Epithelial cell of proximal tubule (primary cell): ENCODE data around the gene FBXW5. TPM values are rescaled to one million over a fixed set of nuclear protein-coding genes. Genes with fewer than 3 reads are reported as not detected.

Source experiments
- DNase-seq: peaks from one replicate; pipeline ENCODE4 v3.0.0-alpha.2; 2011; ENCODE audit warnings: low read depth
- H3K4me3 ChIP-seq: 2 replicates; pipeline ENCODE4 v1.5.1; 2011; ENCODE audit warnings: low read depth, mild to moderate bottlenecking, low read length
- total RNA-seq: library from RNA; depleted of rRNA; stranded (reverse); fragments of >200 nt; gene quantifications from 2 replicates; pipeline ENCODE4 v1.2.3, GENCODE V29; 2015
- TF ChIP-seq, protein P1 (sequence below): conservative IDR thresholded peaks from 2 replicates; pipeline ENCODE4 v1.5.1; 2012; ENCODE audit warnings: low read depth, mild to moderate bottlenecking, low read length

The FBXW5 gene
- total RNA-seq, 1 donor from 2014 or later = 124 TPM

DNA sequence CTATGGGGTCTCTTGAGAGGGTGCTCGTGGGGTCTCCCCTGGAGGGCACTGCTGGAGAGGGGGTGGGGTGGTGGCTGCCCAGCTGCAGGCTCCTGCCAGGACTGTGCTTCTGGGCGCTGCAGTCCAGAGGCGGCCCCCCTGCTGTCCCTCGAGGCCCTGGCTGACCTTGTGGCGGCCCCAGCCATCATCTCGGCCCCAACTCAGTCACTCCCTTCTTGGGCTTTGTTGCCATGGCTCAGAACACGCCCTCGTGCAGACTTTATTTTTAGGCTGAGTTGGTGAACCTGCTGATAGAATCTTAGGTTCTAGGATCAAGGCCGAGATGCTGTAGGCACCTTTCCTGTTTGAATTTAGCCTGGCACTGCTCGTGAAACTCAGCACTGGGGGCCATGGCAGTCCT, 22.8 kb downstream of the FBXW5 start:
- H3K4me3 ChIP-seq = no peak overlapping the region
- no peak for DNase-seq
- TF ChIP-seq, protein P1, sequence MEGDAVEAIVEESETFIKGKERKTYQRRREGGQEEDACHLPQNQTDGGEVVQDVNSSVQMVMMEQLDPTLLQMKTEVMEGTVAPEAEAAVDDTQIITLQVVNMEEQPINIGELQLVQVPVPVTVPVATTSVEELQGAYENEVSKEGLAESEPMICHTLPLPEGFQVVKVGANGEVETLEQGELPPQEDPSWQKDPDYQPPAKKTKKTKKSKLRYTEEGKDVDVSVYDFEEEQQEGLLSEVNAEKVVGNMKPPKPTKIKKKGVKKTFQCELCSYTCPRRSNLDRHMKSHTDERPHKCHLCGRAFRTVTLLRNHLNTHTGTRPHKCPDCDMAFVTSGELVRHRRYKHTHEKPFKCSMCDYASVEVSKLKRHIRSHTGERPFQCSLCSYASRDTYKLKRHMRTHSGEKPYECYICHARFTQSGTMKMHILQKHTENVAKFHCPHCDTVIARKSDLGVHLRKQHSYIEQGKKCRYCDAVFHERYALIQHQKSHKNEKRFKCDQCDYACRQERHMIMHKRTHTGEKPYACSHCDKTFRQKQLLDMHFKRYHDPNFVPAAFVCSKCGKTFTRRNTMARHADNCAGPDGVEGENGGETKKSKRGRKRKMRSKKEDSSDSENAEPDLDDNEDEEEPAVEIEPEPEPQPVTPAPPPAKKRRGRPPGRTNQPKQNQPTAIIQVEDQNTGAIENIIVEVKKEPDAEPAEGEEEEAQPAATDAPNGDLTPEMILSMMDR = no peak

DNA sequence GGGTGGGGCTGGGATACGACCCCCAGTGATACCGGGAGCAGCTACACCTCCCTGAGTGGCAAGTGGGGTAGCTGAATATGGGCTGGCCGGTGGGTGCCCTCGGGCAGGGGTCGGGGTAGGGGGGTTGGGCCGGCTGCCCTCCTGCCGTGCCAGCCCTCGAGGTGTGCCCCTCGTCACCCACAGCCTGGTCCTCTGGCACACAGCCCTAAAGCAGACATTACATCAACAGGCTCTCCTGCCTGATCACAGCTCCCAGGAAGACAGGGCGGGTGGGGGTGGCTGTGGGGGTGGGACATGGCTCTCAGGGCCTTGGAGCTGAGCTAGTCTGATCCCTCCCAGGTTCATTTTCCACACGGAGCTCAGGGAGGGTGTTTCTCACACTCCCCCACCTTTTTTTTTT, 23.2 kb downstream of the FBXW5 start:
- TF ChIP-seq, protein P1 = no peak
- DNase-seq = no peak

DNA sequence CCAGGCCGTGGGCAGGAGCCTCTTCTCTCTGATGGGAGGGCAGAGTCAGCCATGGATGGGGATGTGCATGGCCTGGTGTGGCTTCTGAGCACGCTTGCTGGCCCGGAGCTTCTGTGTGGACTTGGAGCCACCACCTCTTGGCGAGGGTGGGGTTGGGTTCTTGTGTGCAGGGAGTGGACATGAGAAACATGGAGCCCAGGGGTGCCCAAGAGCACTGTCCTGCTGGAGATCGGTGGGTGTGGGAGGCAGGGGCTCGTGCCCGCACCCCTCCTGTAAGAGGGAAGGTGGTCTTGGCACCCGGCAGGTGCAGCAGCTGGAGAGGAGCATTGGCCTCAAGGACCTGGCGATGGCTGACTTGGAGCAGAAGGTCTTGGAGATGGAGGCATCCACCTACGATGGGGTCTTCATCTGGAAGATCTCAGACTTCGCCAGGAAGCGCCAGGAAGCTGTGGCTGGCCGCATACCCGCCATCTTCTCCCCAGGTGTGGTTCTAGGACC, 23.8 kb downstream of the FBXW5 start:
- DNase-seq = no peak

More for the DNA sequence above, 23.2 kb downstream of the FBXW5 start:
- H3K4me3 ChIP-seq = no peak overlapping the region

DNA sequence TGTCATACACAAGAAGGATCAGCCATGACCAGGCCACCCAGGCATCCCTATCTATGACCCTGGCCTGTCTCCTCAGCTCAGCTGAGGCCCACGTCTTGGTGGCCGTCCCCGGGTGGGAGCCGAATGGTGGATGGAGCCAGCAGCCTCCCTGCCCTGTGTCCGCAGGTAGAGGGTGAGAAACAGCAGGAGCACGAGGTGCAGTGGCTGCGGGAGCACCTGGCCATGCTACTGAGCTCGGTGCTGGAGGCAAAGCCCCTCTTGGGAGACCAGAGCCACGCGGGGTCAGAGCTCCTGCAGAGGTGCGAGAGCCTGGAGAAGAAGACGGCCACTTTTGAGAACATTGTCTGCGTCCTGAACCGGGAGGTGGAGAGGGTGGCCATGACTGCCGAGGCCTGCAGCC, 24.5 kb downstream of the FBXW5 start:
- DNase-seq = no peak
- H3K4me3 ChIP-seq = no peak overlapping the region
- TF ChIP-seq, protein P1 = no peak

More for the DNA sequence above, 23.8 kb downstream of the FBXW5 start:
- H3K4me3 ChIP-seq = no peak overlapping the region
- TF ChIP-seq, protein P1 = no peak

DNA sequence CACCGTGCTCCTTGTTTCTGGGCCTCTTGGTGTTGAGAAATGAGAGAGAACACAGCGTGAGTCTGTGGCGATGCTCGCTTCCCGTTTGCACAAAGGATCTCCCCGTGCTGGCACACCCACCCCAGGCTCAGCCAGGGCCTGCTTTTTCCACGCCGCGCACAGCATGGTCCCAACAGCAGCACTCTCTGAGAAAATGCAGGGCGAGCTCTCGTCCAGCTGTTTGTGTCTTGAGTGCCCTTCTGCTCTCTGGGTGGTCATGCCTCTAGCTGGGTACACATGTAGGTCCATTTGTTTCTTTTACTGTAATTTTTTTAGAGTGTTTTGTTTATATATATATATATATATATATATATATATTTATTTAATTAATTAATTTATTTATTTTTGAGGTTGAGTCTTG, 26.6 kb downstream of the FBXW5 start:
- TF ChIP-seq, protein P1 = no peak

DNA sequence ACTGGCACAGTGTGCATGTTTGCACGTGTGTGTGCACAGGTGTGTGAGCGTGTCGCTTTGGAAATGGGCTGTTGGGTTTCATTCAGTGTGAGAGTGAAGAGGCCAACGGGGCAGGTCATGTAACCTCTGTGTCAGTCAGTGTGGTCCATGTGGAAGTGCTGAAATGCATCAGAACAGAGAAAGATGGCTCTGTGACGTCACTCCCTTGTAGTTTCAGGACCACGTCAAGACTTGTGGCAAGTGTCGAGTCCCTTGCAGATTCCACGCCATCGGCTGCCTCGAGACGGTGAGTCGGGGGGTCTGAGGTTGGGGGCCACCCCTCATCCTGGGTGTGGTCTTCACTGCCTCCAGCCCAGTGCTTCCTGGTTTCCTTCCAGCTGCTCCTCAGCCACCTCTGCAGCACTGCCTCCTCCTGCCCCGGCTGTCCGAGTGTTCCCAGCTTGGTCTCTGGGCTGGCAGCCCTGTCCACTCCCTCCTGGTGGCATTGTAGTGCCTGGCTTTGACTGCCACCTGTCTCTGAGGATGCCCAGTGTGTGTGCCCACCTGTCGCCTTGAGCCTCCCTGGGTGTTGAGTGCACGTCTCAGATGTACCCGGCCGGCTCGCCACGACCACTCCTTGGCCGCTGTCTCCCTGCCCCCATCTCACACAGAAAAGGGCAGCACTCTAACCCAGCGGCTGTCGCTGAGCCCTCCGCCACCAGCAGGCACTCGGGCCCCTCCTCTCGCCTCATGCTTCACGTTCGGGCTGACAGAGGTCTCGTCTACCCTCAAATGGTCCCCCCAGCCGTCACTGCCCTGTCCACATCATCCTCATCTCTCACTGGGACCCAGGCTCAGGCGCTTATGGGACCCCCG, 28.0 kb downstream of the FBXW5 start:
- no peak overlapping the region for H3K4me3 ChIP-seq
- TF ChIP-seq, protein P1 = no peak
- DNase-seq = no peak

More for the DNA sequence above, 26.6 kb downstream of the FBXW5 start:
- DNase-seq = no peak
- no peak overlapping the region for H3K4me3 ChIP-seq
